HG03342 (cell line): ENCODE data around the gene TM4SF4.

Source experiments
- ATAC-seq: cut with Tn5 transposase; IDR thresholded peaks from one replicate; pipeline ENCODE4 v1.9.1; 2021; ENCODE audit warnings: mild to moderate bottlenecking, moderate library complexity; ENCODE audit not compliant: unreplicated experiment

TM4SF4 gene

DNA sequence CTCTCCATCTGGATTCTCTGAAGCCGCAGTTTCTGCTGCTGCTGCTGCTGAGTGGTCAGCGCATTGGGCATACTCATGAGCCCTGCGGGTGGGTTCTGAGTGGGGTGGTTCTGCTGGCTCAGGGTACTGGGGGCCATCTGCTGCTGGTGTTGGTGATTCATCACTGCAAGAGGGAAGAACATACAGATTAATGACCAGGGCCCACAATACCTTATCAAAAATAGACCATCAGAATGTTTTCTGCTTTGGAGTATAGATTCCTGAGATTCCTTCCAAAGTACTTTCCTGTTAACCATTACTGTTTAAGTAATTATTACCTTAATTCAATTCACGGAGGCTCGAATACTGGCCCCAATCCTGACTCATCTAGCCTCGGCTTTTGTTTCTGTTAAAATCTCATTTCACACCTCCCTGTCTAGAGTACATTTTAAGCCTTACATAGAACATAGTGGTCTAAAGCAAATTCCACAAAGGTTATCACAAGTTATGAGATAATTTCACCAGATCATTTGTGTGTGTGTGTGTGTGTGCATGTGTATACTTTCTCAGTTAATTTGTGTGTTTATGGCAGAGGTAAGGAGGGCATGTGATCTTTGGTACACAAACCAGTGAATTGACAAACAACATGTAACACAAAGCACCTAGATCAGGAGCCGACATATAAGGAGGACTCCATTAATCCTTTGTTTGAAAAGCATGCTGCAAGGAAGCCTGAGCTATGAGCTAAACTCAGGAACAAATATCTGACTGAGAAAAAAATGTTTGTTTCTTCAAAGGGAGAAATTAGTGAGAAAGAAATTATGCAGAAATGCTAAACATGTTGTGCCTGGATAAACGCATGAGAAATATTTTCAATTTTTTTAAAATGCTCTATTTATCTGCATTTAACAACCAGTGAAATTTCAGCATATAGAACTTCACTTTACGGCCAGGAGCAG is 68.1 kb downstream of the TM4SF4 start:
- ATAC-seq: no peak

GRCh38 chr3:149545049-149545448 is 70.6 kb downstream of the TM4SF4 start:
- no peak for ATAC-seq

- ATAC-seq: no peak
These were observed 72.9 kb downstream of the TM4SF4 start for GRCh38 chr3:149547413-149547812.

DNA sequence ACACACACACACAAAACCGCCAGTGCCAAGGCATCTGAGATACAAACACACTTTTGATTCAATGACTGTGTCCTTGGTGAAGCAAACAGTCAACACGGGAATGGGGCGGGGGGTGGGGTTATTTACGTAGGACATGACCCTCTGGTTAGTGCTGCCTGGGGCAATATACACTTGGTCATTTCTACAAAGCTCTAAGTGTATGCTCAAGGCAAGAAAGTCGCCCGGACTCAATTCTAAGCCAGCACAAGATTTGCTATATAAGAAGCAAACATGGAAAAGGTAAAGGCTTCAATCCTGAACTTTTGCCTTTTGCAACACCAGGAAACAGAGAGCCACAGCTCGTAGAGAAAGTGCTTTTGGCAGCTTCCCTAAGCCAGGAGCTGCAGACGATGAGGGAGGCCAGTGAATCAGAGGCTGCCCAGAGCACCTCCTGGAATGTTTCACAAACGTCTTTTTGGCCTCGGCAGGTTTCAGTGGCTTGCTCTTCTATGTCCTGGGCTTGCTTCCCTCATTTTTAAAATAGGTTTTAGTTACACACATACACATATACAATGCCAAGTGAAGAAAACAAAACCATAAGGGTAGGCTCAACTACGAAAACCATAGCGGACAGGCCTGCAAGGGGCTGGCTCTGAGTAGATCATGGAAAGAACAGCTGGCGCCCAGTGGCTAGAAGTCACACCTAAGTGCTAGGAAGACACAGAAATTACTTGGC is 73.6 kb downstream of the TM4SF4 start:
- ATAC-seq: no peak

GRCh38 chr3:149548669-149549065 is 74.2 kb downstream of the TM4SF4 start:
- ATAC-seq: no peak

DNA sequence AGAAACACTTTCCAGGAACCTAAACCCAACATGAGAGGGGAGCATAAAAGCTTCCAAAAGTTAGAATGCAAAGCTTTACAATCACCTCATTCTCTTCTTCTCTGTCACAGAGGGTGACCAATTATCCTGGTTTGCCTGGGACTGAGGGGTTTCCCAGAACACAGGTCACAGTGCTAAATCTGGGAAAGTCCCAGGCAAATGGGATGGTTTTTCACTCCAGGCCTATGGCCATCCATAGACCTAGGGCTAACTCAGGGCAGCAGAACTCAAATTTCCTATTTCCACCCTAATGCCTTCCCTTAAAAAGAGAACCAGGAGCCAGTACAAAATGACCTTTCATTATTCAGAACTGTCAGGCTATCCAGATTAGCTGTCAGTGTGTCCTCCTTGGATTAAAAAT is 77.0 kb downstream of the TM4SF4 start:
- ATAC-seq: no peak

GRCh38 chr3:149552700-149553099 is 78.2 kb downstream of the TM4SF4 start:
- no peak for ATAC-seq
